ENCODE data around the gene CPPED1. TPM values are rescaled to one million over a fixed set of nuclear protein-coding genes. Genes with fewer than 3 reads are reported as not detected.

Gene CPPED1
- total RNA-seq, 1 donor: 21.4 TPM

DNA sequence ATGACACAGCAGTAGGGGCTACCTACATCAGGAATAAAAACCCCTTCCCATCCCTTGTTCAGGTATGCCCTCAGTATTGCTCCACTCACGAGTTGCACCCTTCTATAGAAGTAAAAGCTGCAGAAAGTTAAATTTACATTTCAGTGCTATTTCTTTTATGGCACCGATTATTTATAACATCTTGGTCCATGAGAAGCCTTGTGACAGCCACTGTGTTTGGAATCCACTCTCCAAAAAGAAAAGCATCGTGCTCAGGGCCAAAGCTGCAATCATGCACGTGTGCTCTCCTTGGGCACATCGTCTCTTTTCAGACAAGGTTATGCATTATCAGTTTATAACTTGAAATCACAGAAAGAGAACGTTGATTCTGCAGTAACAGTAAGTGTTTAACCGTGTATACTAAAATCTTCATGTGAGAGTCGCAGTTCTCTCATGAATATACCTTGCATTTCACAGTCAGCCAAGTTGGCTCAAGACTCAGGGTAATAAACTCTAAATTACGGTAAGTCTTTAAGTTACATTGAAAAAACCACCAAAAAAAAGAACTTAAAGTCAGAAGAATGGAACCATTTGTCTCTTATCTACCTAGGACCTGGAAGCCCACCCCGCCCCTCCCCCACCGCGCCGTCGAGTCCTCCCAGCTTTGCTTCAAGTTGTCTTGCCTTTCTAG lies 189.6 kb downstream of the CPPED1 start:
- Histone ChIP-seq H3K9me3 (ENCODE audit: low read depth, low read length) (no peaks in the 10 kb centered on the region), H3K4me3 (ENCODE audit: insufficient read depth, low read length) (no peak overlapping the region), H4K20me1 (ENCODE audit: insufficient read depth, low read length) (no peaks in the 10 kb centered on the region), H3K36me3 (ENCODE audit: insufficient read depth, low read length) (no peaks in the 10 kb centered on the region), H3K27ac (ENCODE audit: low read depth, low read length) (no peak overlapping the region), H3K4me2 (ENCODE audit: insufficient read depth, low read length) (no peak overlapping the region), H3K4me1 (ENCODE audit: insufficient read depth, low read length) (no peaks in the 10 kb centered on the region), H3K27me3 (ENCODE audit: insufficient read depth, low read length) (peaks cover 2% of the 10 kb centered on the region), H2AFZ (ENCODE audit: low read length) (no peak overlapping the region), H3K79me2 (ENCODE audit: insufficient read depth, low read length) (no peaks in the 10 kb centered on the region)
- DNase-seq (ENCODE audit: insufficient read length, low spot score, missing footprints): no peak
- TF ChIP-seq, protein P1, sequence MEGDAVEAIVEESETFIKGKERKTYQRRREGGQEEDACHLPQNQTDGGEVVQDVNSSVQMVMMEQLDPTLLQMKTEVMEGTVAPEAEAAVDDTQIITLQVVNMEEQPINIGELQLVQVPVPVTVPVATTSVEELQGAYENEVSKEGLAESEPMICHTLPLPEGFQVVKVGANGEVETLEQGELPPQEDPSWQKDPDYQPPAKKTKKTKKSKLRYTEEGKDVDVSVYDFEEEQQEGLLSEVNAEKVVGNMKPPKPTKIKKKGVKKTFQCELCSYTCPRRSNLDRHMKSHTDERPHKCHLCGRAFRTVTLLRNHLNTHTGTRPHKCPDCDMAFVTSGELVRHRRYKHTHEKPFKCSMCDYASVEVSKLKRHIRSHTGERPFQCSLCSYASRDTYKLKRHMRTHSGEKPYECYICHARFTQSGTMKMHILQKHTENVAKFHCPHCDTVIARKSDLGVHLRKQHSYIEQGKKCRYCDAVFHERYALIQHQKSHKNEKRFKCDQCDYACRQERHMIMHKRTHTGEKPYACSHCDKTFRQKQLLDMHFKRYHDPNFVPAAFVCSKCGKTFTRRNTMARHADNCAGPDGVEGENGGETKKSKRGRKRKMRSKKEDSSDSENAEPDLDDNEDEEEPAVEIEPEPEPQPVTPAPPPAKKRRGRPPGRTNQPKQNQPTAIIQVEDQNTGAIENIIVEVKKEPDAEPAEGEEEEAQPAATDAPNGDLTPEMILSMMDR (IDR thresholded peaks at IDR 0.05; ENCODE audit: extremely low read depth, low read depth, low read length): no peak

DNA sequence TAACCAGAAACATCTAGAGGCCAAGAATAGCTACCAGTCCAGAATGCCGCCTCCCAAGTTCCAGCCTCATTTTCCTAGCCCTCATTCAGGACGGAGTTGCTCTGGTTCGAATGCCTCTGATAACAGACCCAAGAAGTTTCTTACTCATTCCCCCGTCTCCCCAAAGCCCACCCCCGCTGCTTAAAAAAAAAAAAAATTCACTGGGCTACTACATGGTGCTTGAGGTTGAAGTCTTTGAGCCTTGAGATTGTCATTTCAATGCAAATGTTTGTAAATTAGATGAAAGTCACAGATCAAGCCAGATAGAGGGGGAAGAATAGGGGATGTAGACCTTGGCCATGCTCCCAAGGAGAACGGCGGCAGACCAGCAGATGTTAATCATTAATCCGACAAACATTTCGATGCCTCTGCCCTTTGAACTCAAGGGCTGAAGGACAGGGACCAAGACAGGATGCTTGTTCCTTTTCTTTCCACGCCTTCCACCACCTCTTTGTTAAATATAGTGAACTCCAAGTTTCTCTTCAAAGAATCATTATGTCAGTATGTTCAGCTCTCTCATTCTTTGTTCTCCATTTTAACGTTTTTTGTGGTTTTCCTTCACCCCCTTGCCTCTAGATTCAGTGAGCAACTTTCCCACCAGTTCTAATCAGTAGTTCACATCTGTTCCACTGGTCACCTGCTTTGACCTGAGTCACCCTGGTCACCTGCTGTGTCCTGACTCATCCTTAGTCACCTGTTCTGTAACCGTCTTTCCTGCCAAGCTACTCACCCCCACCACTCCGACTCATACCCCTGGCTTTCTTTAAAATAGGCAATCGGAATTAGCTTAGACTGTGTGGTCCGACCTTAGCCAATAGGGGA lies 190.3 kb downstream of the CPPED1 start:
- Histone ChIP-seq H3K36me3 (ENCODE audit: insufficient read depth, low read length) (no peaks in the 10 kb centered on the region), H3K4me3 (ENCODE audit: insufficient read depth, low read length) (no peak overlapping the region), H3K27me3 (ENCODE audit: insufficient read depth, low read length) (peaks cover 2% of the 10 kb centered on the region), H2AFZ (ENCODE audit: low read length) (no peak overlapping the region), H4K20me1 (ENCODE audit: insufficient read depth, low read length) (no peaks in the 10 kb centered on the region), H3K27ac (ENCODE audit: low read depth, low read length) (no peak overlapping the region), H3K4me2 (ENCODE audit: insufficient read depth, low read length) (no peak overlapping the region), H3K9me3 (ENCODE audit: low read depth, low read length) (no peaks in the 10 kb centered on the region), H3K79me2 (ENCODE audit: insufficient read depth, low read length) (no peaks in the 10 kb centered on the region), H3K4me1 (ENCODE audit: insufficient read depth, low read length) (no peaks in the 10 kb centered on the region)
- DNase-seq (ENCODE audit: insufficient read length, low spot score, missing footprints): no peak
- TF ChIP-seq, protein P1 (IDR thresholded peaks at IDR 0.05; ENCODE audit: extremely low read depth, low read depth, low read length): no peak

DNA sequence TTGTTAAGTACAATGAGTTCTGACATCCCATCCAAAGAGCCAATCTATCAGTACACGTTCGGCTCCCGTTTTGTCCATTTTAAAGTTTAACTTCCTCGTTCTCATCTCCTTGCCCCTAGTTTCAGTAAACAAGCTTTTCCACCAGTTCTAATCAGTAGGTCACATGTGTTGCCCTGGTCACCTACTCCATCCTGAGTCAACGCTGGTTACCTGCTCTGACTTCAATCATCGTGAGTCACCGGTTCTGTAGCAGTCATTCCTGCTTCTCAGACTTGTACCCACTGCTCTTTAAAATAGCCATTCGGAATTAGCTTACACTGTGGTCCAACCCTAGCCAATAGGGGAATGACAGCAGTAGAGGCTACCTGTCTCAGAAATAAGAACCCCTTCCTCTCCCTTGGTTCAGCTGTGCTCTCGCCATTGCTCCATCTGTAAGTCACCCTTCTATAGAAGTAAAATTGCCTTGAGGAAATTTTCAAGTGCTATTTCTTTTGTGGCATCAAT lies 191.0 kb downstream of the CPPED1 start:
- no peak overlapping the region for H3K4me3 ChIP-seq (ENCODE audit: insufficient read depth, low read length)
- H3K9me3 ChIP-seq (ENCODE audit: low read depth, low read length): no peaks in the 10 kb centered on the region
- H3K79me2 ChIP-seq (ENCODE audit: insufficient read depth, low read length): no peaks in the 10 kb centered on the region
- H2AFZ ChIP-seq (ENCODE audit: low read length): no peak overlapping the region
- no peak for DNase-seq (ENCODE audit: insufficient read length, low spot score, missing footprints)
- H3K27me3 ChIP-seq (ENCODE audit: insufficient read depth, low read length): peaks cover 2% of the 10 kb centered on the region
- TF ChIP-seq, protein P1 (IDR thresholded peaks at IDR 0.05; ENCODE audit: extremely low read depth, low read depth, low read length): no peak
- no peaks in the 10 kb centered on the region for H4K20me1 ChIP-seq (ENCODE audit: insufficient read depth, low read length)
- H3K36me3 ChIP-seq (ENCODE audit: insufficient read depth, low read length): no peaks in the 10 kb centered on the region
- no peaks in the 10 kb centered on the region for H3K4me1 ChIP-seq (ENCODE audit: insufficient read depth, low read length)
- no peak overlapping the region for H3K4me2 ChIP-seq (ENCODE audit: insufficient read depth, low read length)
- no peak overlapping the region for H3K27ac ChIP-seq (ENCODE audit: low read depth, low read length)
